Fibroblast of lung (primary cell): ENCODE data around the gene STK11IP. TPM values are rescaled to one million over a fixed set of nuclear protein-coding genes. Genes with fewer than 3 reads are reported as not detected.

Experiments used
- DNase-seq, 2 donors: peaks; one replicate each; pipeline versions ENCODE4 v3.0.0 to v3.0.0-alpha.2; 2010; ENCODE audit warnings: low read depth in 2 of 2
- H2AFZ ChIP-seq: 2 replicates; pipeline ENCODE4 v1.5.1; 2012; ENCODE audit warnings: low read length, control low read depth, inconsistent platforms
- H3K27ac ChIP-seq: 2 replicates; pipeline ENCODE4 v1.5.1; 2011; ENCODE audit warnings: low read length, control low read depth; ENCODE audit not compliant: insufficient read depth
- H3K27me3 ChIP-seq: 2 replicates; pipeline ENCODE4 v1.5.1; 2011; ENCODE audit warnings: mild to moderate bottlenecking, low read length; ENCODE audit not compliant: control insufficient read depth, insufficient read depth
- H3K36me3 ChIP-seq: 2 replicates; pipeline ENCODE4 v1.5.1; 2011; ENCODE audit warnings: low read length; ENCODE audit not compliant: control insufficient read depth, insufficient read depth
- H3K4me1 ChIP-seq: 2 replicates; pipeline ENCODE4 v1.5.1; 2011; ENCODE audit warnings: low read length; ENCODE audit not compliant: control insufficient read depth, insufficient read depth; ENCODE audit errors: extremely low read depth
- H3K4me2 ChIP-seq: 2 replicates; pipeline ENCODE4 v1.5.1; 2011; ENCODE audit warnings: low read length, control low read depth; ENCODE audit not compliant: insufficient read depth; ENCODE audit errors: extremely low read depth
- H3K4me3 ChIP-seq, 4 experiments: fragments of 200-600 bp in 1 of 4; sonication (generic) in 1 of 4; replicated peaks in 1 of 4; 2 replicates each; pipeline ENCODE4 v1.5.1; 2011 to 2016; ENCODE audit warnings: low read length in 4 of 4, low read depth in 3 of 4, mild to moderate bottlenecking in 3 of 4, control low read depth in 2 of 4, inconsistent platforms in 1 of 4, mixed read lengths in 1 of 4; ENCODE audit not compliant: insufficient read depth in 1 of 4; ENCODE audit errors: control extremely low read depth in 1 of 4
- H3K79me2 ChIP-seq: 2 replicates; pipeline ENCODE4 v1.5.1; 2012; ENCODE audit warnings: mild to moderate bottlenecking, low read length, inconsistent platforms; ENCODE audit not compliant: control insufficient read depth, insufficient read depth
- H3K9ac ChIP-seq: 2 replicates; pipeline ENCODE4 v1.5.1; 2011; ENCODE audit warnings: mild to moderate bottlenecking, low read length, control low read depth; ENCODE audit not compliant: insufficient read depth
- H3K9me3 ChIP-seq: 2 replicates; pipeline ENCODE4 v1.5.1; 2012; ENCODE audit warnings: low read depth, low read length; ENCODE audit not compliant: control insufficient read depth, insufficient read depth
- H4K20me1 ChIP-seq: 2 replicates; pipeline ENCODE4 v1.5.1; 2011; ENCODE audit warnings: low read length; ENCODE audit not compliant: control insufficient read depth, insufficient read depth; ENCODE audit errors: extremely low read depth
- CTCF ChIP-seq, 2 donors: IDR thresholded peaks in 1 of 2; conservative IDR thresholded peaks in 1 of 2; 1 replicate in 1 of 2; 2 replicates in 1 of 2; pipeline ENCODE4 v1.5.1; 2011 to 2012; ENCODE audit warnings: low read length in 2 of 2, control low read depth in 1 of 2, inconsistent platforms in 1 of 2, low read depth in 1 of 2, mild to moderate bottlenecking in 1 of 2
- EZH2 ChIP-seq: IDR thresholded peaks from 2 replicates; pipeline ENCODE4 v1.5.1; 2012; ENCODE audit warnings: low read length, control low read depth, mild to moderate bottlenecking; ENCODE audit errors: missing control alignments
- polyA plus RNA-seq, 2 donors: library from polyadenylated mRNA; depleted of rRNA in 1 of 2; stranded (reverse) in 1 of 2; unstranded in 1 of 2; fragments of >200 nt; gene quantifications; 2 replicates each; pipeline ENCODE4 v1.2.1, GENCODE V29; 2011 to 2012; ENCODE audit warnings: missing spikeins in 1 of 2
- total RNA-seq: library from RNA; depleted of rRNA; stranded (reverse); fragments of >200 nt; gene quantifications from 2 replicates; pipeline ENCODE4 v1.2.1, GENCODE V29; 2014

Gene STK11IP
- total and polyA plus RNA-seq, 2 donors (not counting 1 experiment from before 2014, with no cell fraction given): 5.6 to 16.8 TPM

GRCh38 chr2:219642465-219643083 lies 44.9 kb downstream of the STK11IP start:
- H3K9me3 ChIP-seq: no peaks in the 10 kb centered on the region
- H3K9ac ChIP-seq: no peak overlapping the region
- H3K4me2 ChIP-seq: no peak overlapping the region
- TF ChIP-seq CTCF (conservative IDR thresholded peaks at IDR 0.05 in 1 of 2, IDR thresholded peaks at IDR 0.05 in 1 of 2; ENCODE audit: low read depth in 1 of 2, low read length in 2 of 2): peak; percentile 99
- TF ChIP-seq EZH2: no peak
- no peaks in the 10 kb centered on the region for H3K27me3 ChIP-seq
- H3K4me3 ChIP-seq: no peak overlapping the region
- no peak overlapping the region for H2AFZ ChIP-seq
- H3K4me1 ChIP-seq: peaks cover 9% of the 10 kb centered on the region
- no peak overlapping the region for H3K27ac ChIP-seq
- no peaks in the 10 kb centered on the region for H4K20me1 ChIP-seq
- no peaks in the 10 kb centered on the region for H3K79me2 ChIP-seq
- peak; percentile 92 to 95 for DNase-seq
- H3K36me3 ChIP-seq: no peaks in the 10 kb centered on the region

GRCh38 chr2:219643084-219643473 lies 45.4 kb downstream of the STK11IP start:
- Histone ChIP-seq H3K4me2 (no peak overlapping the region), H3K9ac (no peak overlapping the region)

DNA sequence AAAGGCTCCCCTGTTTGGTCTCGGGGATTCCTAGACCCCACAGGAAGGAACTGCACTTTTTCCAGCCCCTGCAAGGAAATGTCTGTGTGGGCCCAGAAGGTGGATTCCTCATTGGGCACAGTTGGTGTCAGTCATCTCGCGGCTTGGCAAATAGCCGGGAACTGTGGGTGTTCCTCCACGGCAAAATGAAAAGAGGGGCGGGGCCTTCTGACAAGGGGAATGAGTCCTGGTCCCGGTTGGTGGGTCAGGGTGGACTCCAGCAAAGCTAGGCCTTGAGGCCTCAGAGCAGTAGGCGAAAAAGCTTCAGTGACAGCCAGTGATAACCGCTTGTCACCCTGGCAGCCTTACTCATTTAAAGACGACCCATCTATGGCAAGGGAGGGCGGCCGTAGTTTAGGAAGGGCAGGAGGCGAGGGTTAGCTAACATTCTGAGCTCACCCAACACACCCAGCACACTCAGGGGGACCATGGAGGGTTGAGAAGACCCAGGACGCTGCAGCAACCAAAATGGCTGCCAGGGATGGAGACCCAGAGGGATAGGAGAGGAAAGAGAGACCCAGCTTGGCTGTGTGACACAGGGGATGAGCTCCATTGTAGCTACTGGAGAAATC lies 46.2 kb downstream of the STK11IP start:
- Histone ChIP-seq H3K9ac (no peak overlapping the region), H3K27ac (no peak overlapping the region)
- TF ChIP-seq CTCF (conservative IDR thresholded peaks at IDR 0.05 in 1 of 2, IDR thresholded peaks at IDR 0.05 in 1 of 2; ENCODE audit: low read depth in 1 of 2, low read length in 2 of 2): no peak
- no peak for TF ChIP-seq EZH2

More at GRCh38 chr2:219643084-219643473, 45.4 kb downstream of the STK11IP start:
- Histone ChIP-seq H4K20me1 (no peaks in the 10 kb centered on the region), H3K36me3 (no peaks in the 10 kb centered on the region), H3K27me3 (no peaks in the 10 kb centered on the region), H2AFZ (no peak overlapping the region), H3K79me2 (no peaks in the 10 kb centered on the region), H3K9me3 (no peaks in the 10 kb centered on the region), H3K4me1 (peaks cover 9% of the 10 kb centered on the region), H3K27ac (no peak overlapping the region), H3K4me3 (no peak overlapping the region)
- no peak for TF ChIP-seq EZH2
- TF ChIP-seq CTCF (conservative IDR thresholded peaks at IDR 0.05 in 1 of 2, IDR thresholded peaks at IDR 0.05 in 1 of 2; ENCODE audit: low read depth in 1 of 2, low read length in 2 of 2): no peak
- DNase-seq: no peak

More for the DNA sequence above, 46.2 kb downstream of the STK11IP start:
- peaks cover 9% of the 10 kb centered on the region for H3K4me1 ChIP-seq
- no peaks in the 10 kb centered on the region for H3K9me3 ChIP-seq
- H4K20me1 ChIP-seq: no peaks in the 10 kb centered on the region
- H3K4me3 ChIP-seq: no peak overlapping the region
- H2AFZ ChIP-seq: no peak overlapping the region
- no peaks in the 10 kb centered on the region for H3K79me2 ChIP-seq
- no peak overlapping the region for H3K4me2 ChIP-seq
- H3K27me3 ChIP-seq: no peaks in the 10 kb centered on the region
- no peak for DNase-seq
- H3K36me3 ChIP-seq: no peaks in the 10 kb centered on the region
